GM19351 (cell line): ENCODE results near the gene LIN37.
"Not testable (repeated sequence)": the region's sequence is repeated elsewhere in the genome, so short reads cannot be mapped to it uniquely, and the experiment has no call there.

ENCODE experiments used
- ATAC-seq: cut with Tn5 transposase; IDR thresholded peaks from one replicate; pipeline ENCODE4 v1.9.1; 2021; ENCODE audit warnings: mild to moderate bottlenecking, moderate library complexity; ENCODE audit not compliant: unreplicated experiment

The LIN37 gene

GRCh38 chr19:35719402-35720162, 28.8 kb upstream of the LIN37 start:
- no peak for ATAC-seq

GRCh38 chr19:35720163-35720524, 28.2 kb upstream of the LIN37 start:
- ATAC-seq, result no peak

- ATAC-seq, result no peak
Measured at GRCh38 chr19:35720648-35721047, 27.7 kb upstream of the LIN37 start.

GRCh38 chr19:35721374-35721773, 27.0 kb upstream of the LIN37 start:
- ATAC-seq, result no peak

- no peak for ATAC-seq
Measured at GRCh38 chr19:35722461-35722860, 25.9 kb upstream of the LIN37 start.

- ATAC-seq, result no peak
Measured at GRCh38 chr19:35722897-35723296, 25.5 kb upstream of the LIN37 start.

GRCh38 chr19:35723671-35724070, 24.7 kb upstream of the LIN37 start:
- no peak for ATAC-seq

GRCh38 chr19:35724132-35724531, 24.2 kb upstream of the LIN37 start:
- not testable (repeated sequence) for ATAC-seq

GRCh38 chr19:35724560-35724959, 23.8 kb upstream of the LIN37 start:
- no peak for ATAC-seq

- ATAC-seq, result no peak
Measured at GRCh38 chr19:35725216-35725861, 23.0 kb upstream of the LIN37 start.

- ATAC-seq, result no peak
Measured at GRCh38 chr19:35727053-35727955, 21.1 kb upstream of the LIN37 start.

GRCh38 chr19:35727956-35728706, 20.2 kb upstream of the LIN37 start:
- ATAC-seq, result no peak

GRCh38 chr19:35729021-35729420, 19.4 kb upstream of the LIN37 start:
- ATAC-seq, result no peak

GRCh38 chr19:35729763-35730162, 18.6 kb upstream of the LIN37 start:
- ATAC-seq, result no peak

- no peak for ATAC-seq
Measured at GRCh38 chr19:35730326-35730725, 18.1 kb upstream of the LIN37 start.

- ATAC-seq, result no peak
Measured at GRCh38 chr19:35731353-35731752, 17.0 kb upstream of the LIN37 start.

- ATAC-seq, result no peak
Measured at GRCh38 chr19:35731779-35732405, 16.5 kb upstream of the LIN37 start.

GRCh38 chr19:35732540-35733179, 15.7 kb upstream of the LIN37 start:
- no peak for ATAC-seq

- ATAC-seq, result no peak
Measured at GRCh38 chr19:35733180-35734125, 14.9 kb upstream of the LIN37 start.
